Lower leg skin (tissue), 4 donors: ENCODE measurements around the gene CASR. TPM values are rescaled to one million over a fixed set of nuclear protein-coding genes. Genes with fewer than 3 reads are reported as not detected.

Experiments used
- DNase-seq, 2 donors: peaks; one replicate each; pipeline ENCODE4 v3.0.0-alpha.2; 2019; ENCODE audit warnings: low spot score in 2 of 2
- H3K4me3 ChIP-seq: fragments of 200-600 bp; sonication (generic); 2 replicates; pipeline ENCODE4 v1.5.1; 2017; ENCODE audit warnings: mild to moderate bottlenecking, low read depth; ENCODE audit not compliant: poor library complexity, severe bottlenecking
- CTCF ChIP-seq, 3 donors: fragments of 450-650 bp; IDR thresholded peaks; one replicate each; pipeline ENCODE4 v1.5.1; 2016; ENCODE audit warnings: antibody characterized with exemption in 3 of 3, mild to moderate bottlenecking in 3 of 3, moderate library complexity in 2 of 3
- POLR2A ChIP-seq, 2 donors: fragments of 450-650 bp; IDR thresholded peaks; one replicate each; pipeline ENCODE4 v1.6.1; 2016 to 2017; ENCODE audit warnings: antibody characterized with exemption in 2 of 2, mild to moderate bottlenecking in 1 of 2, moderate library complexity in 1 of 2
- WGBS, 2 donors: methylation state at CpG; one replicate each; pipeline ENCODE4 v1.1.5; 2018; 5-methylcytosine and 5-hydroxymethylcytosine counted together
- intact Hi-C: fragments of 100-400 bp; cut with DNase I; formaldehyde crosslinking; loops from one replicate; pipeline ENCODE4 v1.15.0; 2023; ENCODE audit warnings: low total_unique reads
- total RNA-seq, 4 donors: library from RNA; depleted of rRNA; stranded (reverse); fragments of >200 nt; gene quantifications; one replicate each; pipeline ENCODE4 v1.1.0, GENCODE V29; 2016

Gene CASR
- total RNA-seq, 4 donors from 2014 or later: not detected

- DNase-seq: peak in 1 of 2 donors; percentile 26
- TF ChIP-seq POLR2A (IDR thresholded peaks at IDR 0.05) (no peak), CTCF (IDR thresholded peaks at IDR 0.05) (no peak)
- 78 to 82% methylated on average over 13 of the region's 13 CpGs for WGBS, 2 donors
- intact Hi-C loops: no loop called here
- no peak overlapping the region for H3K4me3 ChIP-seq
Observed at GRCh38 chr3:122233101-122233952, 49.9 kb downstream of the CASR start.

GRCh38 chr3:122234117-122234516 is 50.6 kb downstream of the CASR start:
- WGBS, 2 donors: 39 to 47% methylated on average over 1 of the region's 1 CpG
- intact Hi-C loops: no loop called here
- no peak for DNase-seq
- no peak for TF ChIP-seq CTCF (IDR thresholded peaks at IDR 0.05)
- no peak for TF ChIP-seq POLR2A (IDR thresholded peaks at IDR 0.05)
- H3K4me3 ChIP-seq: no peak overlapping the region

- TF ChIP-seq POLR2A (IDR thresholded peaks at IDR 0.05) (no peak), CTCF (IDR thresholded peaks at IDR 0.05) (no peak)
- intact Hi-C loops: no loop called here
- 85 to 87% methylated on average over 3 of the region's 3 CpGs for WGBS, 2 donors
- no peak overlapping the region for H3K4me3 ChIP-seq
- no peak for DNase-seq
Observed at GRCh38 chr3:122235147-122235546, 51.7 kb downstream of the CASR start.

- WGBS, 2 donors: 66 to 69% methylated on average over 2 of the region's 2 CpGs
- intact Hi-C loops: no loop called here
- H3K4me3 ChIP-seq: no peak overlapping the region
- no peak for DNase-seq
- TF ChIP-seq CTCF (IDR thresholded peaks at IDR 0.05) (no peak), POLR2A (IDR thresholded peaks at IDR 0.05) (no peak)
Observed at GRCh38 chr3:122239112-122239511, 55.6 kb downstream of the CASR start.

- WGBS, 2 donors: 50 to 65% methylated on average over 7 of the region's 7 CpGs
- intact Hi-C loops: no loop called here
- TF ChIP-seq CTCF (IDR thresholded peaks at IDR 0.05) (no peak), POLR2A (IDR thresholded peaks at IDR 0.05) (no peak)
- no peak for DNase-seq
- H3K4me3 ChIP-seq: no peak overlapping the region
Observed at GRCh38 chr3:122245513-122246174, 62.2 kb downstream of the CASR start.
